Measurements from ENCODE around the gene MYCL.

DNA sequence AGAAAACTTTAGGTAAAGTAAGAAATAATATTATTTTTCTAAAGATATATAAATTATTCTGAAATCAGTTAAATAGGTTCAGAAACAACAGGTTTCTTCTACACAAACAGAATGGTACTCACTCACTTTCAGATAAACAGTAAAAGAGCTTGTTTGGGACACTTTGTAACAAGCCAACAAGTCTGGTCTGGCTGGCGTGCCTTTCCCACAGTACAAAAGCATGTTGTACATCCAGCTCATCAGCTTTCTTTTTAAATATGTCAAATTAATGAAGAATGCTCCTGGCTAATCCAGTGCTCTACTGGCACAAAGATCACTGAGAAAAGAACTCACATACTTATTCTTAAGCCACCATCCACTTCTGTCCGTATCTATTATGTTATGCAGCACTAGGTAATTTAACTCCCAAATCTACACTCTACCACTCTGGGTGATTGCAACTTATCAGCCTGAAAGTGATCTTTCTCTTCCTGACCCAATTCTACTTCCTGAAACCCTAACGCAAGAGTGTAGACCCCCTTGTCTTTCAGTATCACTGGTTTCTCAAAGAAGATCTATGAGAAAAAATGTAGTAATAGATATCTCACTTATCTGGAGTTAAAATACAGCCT, 51.0 kb downstream of the MYCL start:
- TF ChIP-seq, protein P1, sequence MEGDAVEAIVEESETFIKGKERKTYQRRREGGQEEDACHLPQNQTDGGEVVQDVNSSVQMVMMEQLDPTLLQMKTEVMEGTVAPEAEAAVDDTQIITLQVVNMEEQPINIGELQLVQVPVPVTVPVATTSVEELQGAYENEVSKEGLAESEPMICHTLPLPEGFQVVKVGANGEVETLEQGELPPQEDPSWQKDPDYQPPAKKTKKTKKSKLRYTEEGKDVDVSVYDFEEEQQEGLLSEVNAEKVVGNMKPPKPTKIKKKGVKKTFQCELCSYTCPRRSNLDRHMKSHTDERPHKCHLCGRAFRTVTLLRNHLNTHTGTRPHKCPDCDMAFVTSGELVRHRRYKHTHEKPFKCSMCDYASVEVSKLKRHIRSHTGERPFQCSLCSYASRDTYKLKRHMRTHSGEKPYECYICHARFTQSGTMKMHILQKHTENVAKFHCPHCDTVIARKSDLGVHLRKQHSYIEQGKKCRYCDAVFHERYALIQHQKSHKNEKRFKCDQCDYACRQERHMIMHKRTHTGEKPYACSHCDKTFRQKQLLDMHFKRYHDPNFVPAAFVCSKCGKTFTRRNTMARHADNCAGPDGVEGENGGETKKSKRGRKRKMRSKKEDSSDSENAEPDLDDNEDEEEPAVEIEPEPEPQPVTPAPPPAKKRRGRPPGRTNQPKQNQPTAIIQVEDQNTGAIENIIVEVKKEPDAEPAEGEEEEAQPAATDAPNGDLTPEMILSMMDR (IDR thresholded peaks at IDR 0.05), result no peak
- TF ChIP-seq POLR2A (IDR thresholded peaks at IDR 0.05), result no peak
